Mesothelial cell of epicardium (in vitro differentiated cells): ENCODE data around the gene PLEKHM3. TPM values are rescaled to one million over a fixed set of nuclear protein-coding genes. Genes with fewer than 3 reads are reported as not detected.

Experiments used
- DNase-seq, 2 experiments: peaks; one replicate each; pipeline ENCODE4 v3.0.0; 2021; ENCODE audit warnings: low spot score in 2 of 2; ENCODE audit not compliant: unreplicated experiment in 2 of 2
- H3K27ac Mint-ChIP-seq: 2 replicates; pipeline ENCODE4 v1.8.0; 2021; ENCODE audit warnings: mixed read lengths
- H3K27me3 Mint-ChIP-seq: 2 replicates; pipeline ENCODE4 v1.8.0; 2021; ENCODE audit warnings: low read depth, mixed read lengths
- H3K36me3 Mint-ChIP-seq: 2 replicates; pipeline ENCODE4 v1.8.0; 2021; ENCODE audit warnings: mixed read lengths
- H3K4me1 Mint-ChIP-seq: 2 replicates; pipeline ENCODE4 v1.8.0; 2021; ENCODE audit warnings: mixed read lengths
- H3K4me3 Mint-ChIP-seq: 2 replicates; pipeline ENCODE4 v1.8.0; 2021; ENCODE audit warnings: mild to moderate bottlenecking, moderate library complexity, mixed read lengths
- H3K9me3 Mint-ChIP-seq: 2 replicates; pipeline ENCODE4 v1.8.0; 2021; ENCODE audit warnings: mixed read lengths
- CTCF ChIP-seq: fragments of 200-600 bp; sonication (generic); IDR thresholded peaks from one replicate; pipeline ENCODE4 v1.5.0; 2021; ENCODE audit warnings: antibody characterized with exemption; ENCODE audit not compliant: unreplicated experiment
- total RNA-seq: library from RNA; stranded (reverse); gene quantifications from 3 replicates; pipeline ENCODE4 v1.2.1, GENCODE V29; 2021

PLEKHM3 gene
- total RNA-seq, 1 donor from 2014 or later: 16.2 TPM

GRCh38 chr2:207854484-207855440, 170.6 kb downstream of the PLEKHM3 start:
- no peaks in the 10 kb centered on the region for H3K4me1 Mint-ChIP-seq
- H3K4me3 Mint-ChIP-seq: no peak overlapping the region
- no peak for DNase-seq
- no peak overlapping the region for H3K27ac Mint-ChIP-seq
- peaks cover 18% of the 10 kb centered on the region for H3K36me3 Mint-ChIP-seq
- no peak for TF ChIP-seq CTCF
- peaks cover 9% of the 10 kb centered on the region for H3K9me3 Mint-ChIP-seq
- no peaks in the 10 kb centered on the region for H3K27me3 Mint-ChIP-seq

GRCh38 chr2:207852791-207853190, 172.5 kb downstream of the PLEKHM3 start:
- H3K4me3 Mint-ChIP-seq: no peak overlapping the region
- DNase-seq: no peak
- H3K4me1 Mint-ChIP-seq: peaks cover 3% of the 10 kb centered on the region
- no peak overlapping the region for H3K27ac Mint-ChIP-seq
- no peaks in the 10 kb centered on the region for H3K27me3 Mint-ChIP-seq
- H3K36me3 Mint-ChIP-seq: peaks cover 15% of the 10 kb centered on the region
- no peak for TF ChIP-seq CTCF
- peaks cover 9% of the 10 kb centered on the region for H3K9me3 Mint-ChIP-seq

- TF ChIP-seq CTCF: no peak
- Mint-ChIP-seq H3K36me3 (no peaks in the 10 kb centered on the region), H3K27me3 (no peaks in the 10 kb centered on the region), H3K27ac (no peak overlapping the region), H3K4me1 (peaks cover 11% of the 10 kb centered on the region), H3K9me3 (no peaks in the 10 kb centered on the region), H3K4me3 (no peak overlapping the region)
- DNase-seq: no peak
These were observed 175.9 kb downstream of the PLEKHM3 start for GRCh38 chr2:207849443-207849842.

- H3K4me3 Mint-ChIP-seq: no peak overlapping the region
- peaks cover 11% of the 10 kb centered on the region for H3K4me1 Mint-ChIP-seq
- TF ChIP-seq CTCF: no peak
- H3K36me3 Mint-ChIP-seq: no peaks in the 10 kb centered on the region
- H3K9me3 Mint-ChIP-seq: no peaks in the 10 kb centered on the region
- no peaks in the 10 kb centered on the region for H3K27me3 Mint-ChIP-seq
- H3K27ac Mint-ChIP-seq: no peak overlapping the region
- no peak for DNase-seq
These were observed 176.8 kb downstream of the PLEKHM3 start for GRCh38 chr2:207848545-207848928.

- Mint-ChIP-seq H3K27me3 (no peaks in the 10 kb centered on the region), H3K36me3 (no peaks in the 10 kb centered on the region), H3K27ac (peak overlapping the region; percentile 57), H3K9me3 (no peaks in the 10 kb centered on the region), H3K4me1 (peaks cover 11% of the 10 kb centered on the region), H3K4me3 (no peak overlapping the region)
- DNase-seq: no peak
- TF ChIP-seq CTCF: no peak
These were observed 177.4 kb downstream of the PLEKHM3 start for GRCh38 chr2:207847807-207848544.
